ENCODE results near the gene PHKA2.

The PHKA2 gene

GRCh38 chrX:18966624-18967023 lies 17.3 kb downstream of the PHKA2 start:
- no peaks in the 10 kb centered on the region for H3K36me3 ChIP-seq (replicated peaks; ENCODE audit: low read depth, low read length)

GRCh38 chrX:18964901-18965300 lies 19.0 kb downstream of the PHKA2 start:
- no peaks in the 10 kb centered on the region for H3K4me1 ChIP-seq (ENCODE audit: low read length)
- no peaks in the 10 kb centered on the region for H4K20me1 ChIP-seq (ENCODE audit: insufficient read depth, low read length)
- no peak overlapping the region for H3K27ac ChIP-seq (ENCODE audit: low read length)
- H3K36me3 ChIP-seq (replicated peaks; ENCODE audit: low read depth, low read length) = no peaks in the 10 kb centered on the region
- TF ChIP-seq CTCF (IDR thresholded peaks at IDR 0.05; ENCODE audit: low read depth, low read length) = no peak
- TF ChIP-seq EZH2phosphoT487 (IDR thresholded peaks at IDR 0.05; ENCODE audit: low read depth) = no peak
- H3K9ac ChIP-seq (ENCODE audit: low read length) = no peak overlapping the region
- no peak overlapping the region for H3K4me2 ChIP-seq (ENCODE audit: low read length)
- H3K9me3 ChIP-seq (ENCODE audit: insufficient read depth, low read length) = no peaks in the 10 kb centered on the region
- H3K4me3 ChIP-seq (ENCODE audit: low read length) = no peak overlapping the region
- H3K27me3 ChIP-seq (ENCODE audit: low read depth, low read length) = no peaks in the 10 kb centered on the region
- no peaks in the 10 kb centered on the region for H3K79me2 ChIP-seq (ENCODE audit: low read length)
- no peak overlapping the region for H2AFZ ChIP-seq (ENCODE audit: low read depth, low read length)

More at GRCh38 chrX:18966624-18967023, 17.3 kb downstream of the PHKA2 start:
- no peak overlapping the region for H2AFZ ChIP-seq (ENCODE audit: low read depth, low read length)
- no peak overlapping the region for H3K4me3 ChIP-seq (ENCODE audit: low read length)
- H3K9ac ChIP-seq (ENCODE audit: low read length) = no peak overlapping the region
- H3K4me1 ChIP-seq (ENCODE audit: low read length) = no peaks in the 10 kb centered on the region
- H3K27ac ChIP-seq (ENCODE audit: low read length) = no peak overlapping the region
- H3K79me2 ChIP-seq (ENCODE audit: low read length) = no peaks in the 10 kb centered on the region
- H4K20me1 ChIP-seq (ENCODE audit: insufficient read depth, low read length) = no peaks in the 10 kb centered on the region
- no peaks in the 10 kb centered on the region for H3K27me3 ChIP-seq (ENCODE audit: low read depth, low read length)
- no peak overlapping the region for H3K4me2 ChIP-seq (ENCODE audit: low read length)
- no peaks in the 10 kb centered on the region for H3K9me3 ChIP-seq (ENCODE audit: insufficient read depth, low read length)
- TF ChIP-seq CTCF (IDR thresholded peaks at IDR 0.05; ENCODE audit: low read depth, low read length) (no peak), EZH2phosphoT487 (IDR thresholded peaks at IDR 0.05; ENCODE audit: low read depth) (no peak)

GRCh38 chrX:18964026-18964425 lies 19.9 kb downstream of the PHKA2 start:
- no peaks in the 10 kb centered on the region for H3K36me3 ChIP-seq (replicated peaks; ENCODE audit: low read depth, low read length)
- TF ChIP-seq CTCF (IDR thresholded peaks at IDR 0.05; ENCODE audit: low read depth, low read length) (no peak), EZH2phosphoT487 (IDR thresholded peaks at IDR 0.05; ENCODE audit: low read depth) (no peak)
- no peak overlapping the region for H2AFZ ChIP-seq (ENCODE audit: low read depth, low read length)
- H3K27ac ChIP-seq (ENCODE audit: low read length) = no peak overlapping the region
- H4K20me1 ChIP-seq (ENCODE audit: insufficient read depth, low read length) = no peaks in the 10 kb centered on the region
- no peak overlapping the region for H3K4me3 ChIP-seq (ENCODE audit: low read length)
- no peak overlapping the region for H3K4me2 ChIP-seq (ENCODE audit: low read length)
- no peaks in the 10 kb centered on the region for H3K27me3 ChIP-seq (ENCODE audit: low read depth, low read length)
- H3K9ac ChIP-seq (ENCODE audit: low read length) = no peak overlapping the region
- H3K9me3 ChIP-seq (ENCODE audit: insufficient read depth, low read length) = no peaks in the 10 kb centered on the region
- no peaks in the 10 kb centered on the region for H3K79me2 ChIP-seq (ENCODE audit: low read length)
- H3K4me1 ChIP-seq (ENCODE audit: low read length) = no peaks in the 10 kb centered on the region

- no peak for TF ChIP-seq EZH2phosphoT487 (IDR thresholded peaks at IDR 0.05; ENCODE audit: low read depth)
- TF ChIP-seq CTCF (IDR thresholded peaks at IDR 0.05; ENCODE audit: low read depth, low read length) = no peak
- Histone ChIP-seq H3K9ac (ENCODE audit: low read length) (no peak overlapping the region), H2AFZ (ENCODE audit: low read depth, low read length) (no peak overlapping the region), H3K9me3 (ENCODE audit: insufficient read depth, low read length) (no peaks in the 10 kb centered on the region), H3K4me1 (ENCODE audit: low read length) (no peaks in the 10 kb centered on the region), H3K36me3 (replicated peaks; ENCODE audit: low read depth, low read length) (no peaks in the 10 kb centered on the region), H3K79me2 (ENCODE audit: low read length) (no peaks in the 10 kb centered on the region), H3K27ac (ENCODE audit: low read length) (no peak overlapping the region), H3K4me2 (ENCODE audit: low read length) (no peak overlapping the region), H3K27me3 (ENCODE audit: low read depth, low read length) (no peaks in the 10 kb centered on the region), H3K4me3 (ENCODE audit: low read length) (no peak overlapping the region), H4K20me1 (ENCODE audit: insufficient read depth, low read length) (no peaks in the 10 kb centered on the region)
Observed at GRCh38 chrX:18962329-18962728, 21.6 kb downstream of the PHKA2 start.

Measured in OCI-LY3 (cell line).